Measurements from ENCODE around the gene SLIT3.

- TF ChIP-seq EZH2 (IDR thresholded peaks at IDR 0.05; ENCODE audit: borderline replicate concordance, control insufficient read depth, low read depth, low read length) (no peak), TAF1 (IDR thresholded peaks at IDR 0.05; ENCODE audit: borderline replicate concordance, low read depth, low read length) (no peak), RAD21 (IDR thresholded peaks at IDR 0.05; ENCODE audit: insufficient read depth, low read depth, low read length) (no peak), CREM (IDR thresholded peaks at IDR 0.05; ENCODE audit: low read depth) (no peak), CTCF (IDR thresholded peaks at IDR 0.05 in 2 of 3, conservative IDR thresholded peaks at IDR 0.05 in 1 of 3; ENCODE audit: control insufficient read depth in 2 of 3, extremely low read depth in 1 of 3, insufficient read depth in 1 of 3, low read depth in 3 of 3, low read length in 3 of 3) (no peak), NBN (IDR thresholded peaks at IDR 0.05) (no peak), SPI1 (IDR thresholded peaks at IDR 0.05; ENCODE audit: borderline replicate concordance, insufficient read depth, low read depth, low read length) (no peak), IRF4 (IDR thresholded peaks at IDR 0.05; ENCODE audit: low read depth, low read length) (no peak), ZNF274 (IDR thresholded peaks at IDR 0.05; ENCODE audit: insufficient read depth, insufficient read length) (no peak), POLR2A (IDR thresholded peaks at IDR 0.05; ENCODE audit: low read depth, low read length) (no peak), ZBTB33 (IDR thresholded peaks at IDR 0.05) (no peak), MXI1 (IDR thresholded peaks at IDR 0.05; ENCODE audit: low read depth, low read length) (no peak), IRF3 (IDR thresholded peaks at IDR 0.05) (no peak)
Observed at GRCh38 chr5:168685566-168685965, 615.4 kb downstream of the SLIT3 start.
